ENCODE results near the gene SMAD7. TPM values are rescaled to one million over a fixed set of nuclear protein-coding genes. Genes with fewer than 3 reads are reported as not detected.

The SMAD7 gene
- total and polyA plus RNA-seq, 7 donors: 13.2 to 29.1 (median 19.0) TPM

GRCh38 chr18:48957136-48957535 is 6.4 kb upstream of the SMAD7 start:
- H3K27me3 ChIP-seq: no peaks in the 10 kb centered on the region
- H3K4me3 ChIP-seq: no peak overlapping the region
- WGBS, 2 donors: 77 to 84% methylated on average over 8 of the region's 8 CpGs
- no peaks in the 10 kb centered on the region for H3K9me3 ChIP-seq
- H3K4me1 ChIP-seq: peaks cover 0 to 44% (median 34%) of the 10 kb centered on the region in 4 donors
- intact Hi-C loops (cut with DNase I): loop anchor here (10.0 kb wide), 1 partner anchor 1328 kb away; the partner anchor contains the start of genes CXXC1 and MBD1
- peak overlapping the region; percentile 69 to 96 (median 85) for H3K27ac ChIP-seq
- TF ChIP-seq POLR2AphosphoS5 (IDR thresholded peaks at IDR 0.05): no peak
- no peak for TF ChIP-seq CTCF (IDR thresholded peaks at IDR 0.05)
- TF ChIP-seq EP300 (IDR thresholded peaks at IDR 0.05): no peak
- TF ChIP-seq POLR2A (IDR thresholded peaks at IDR 0.05): no peak
- DNase-seq: no peak
- H3K36me3 ChIP-seq: no peaks in the 10 kb centered on the region

- TF ChIP-seq EP300 (IDR thresholded peaks at IDR 0.05) (no peak), POLR2AphosphoS5 (IDR thresholded peaks at IDR 0.05) (peak; percentile 50 to 72 (median 55)), POLR2A (IDR thresholded peaks at IDR 0.05) (no peak), CTCF (IDR thresholded peaks at IDR 0.05) (no peak)
- 76 to 84% methylated on average over 1 of the region's 1 CpG for WGBS, 2 donors
- Histone ChIP-seq H3K4me1 (peaks cover 0 to 44% (median 34%) of the 10 kb centered on the region in 4 donors), H3K27ac (peak overlapping the region; percentile 69 to 96 (median 85)), H3K27me3 (no peaks in the 10 kb centered on the region), H3K9me3 (no peaks in the 10 kb centered on the region), H3K36me3 (no peaks in the 10 kb centered on the region), H3K4me3 (no peak overlapping the region)
- DNase-seq: no peak
- intact Hi-C loops (cut with DNase I): loop anchor here (10.0 kb wide), 1 partner anchor 1328 kb away; the partner anchor contains the start of genes CXXC1 and MBD1
Measured at GRCh38 chr18:48956356-48956755, 5.6 kb upstream of the SMAD7 start.

- DNase-seq: peak; percentile 87
- intact Hi-C loops (cut with DNase I): loop anchor here (10.0 kb wide), 1 partner anchor 1329 kb away; the partner anchor contains the start of genes CXXC1 and MBD1
- H3K9me3 ChIP-seq: no peaks in the 10 kb centered on the region
- peaks cover 0 to 44% (median 34%) of the 10 kb centered on the region in 4 donors for H3K4me1 ChIP-seq
- H3K4me3 ChIP-seq: no peak overlapping the region
- 41 to 44% methylated on average over 7 of the region's 7 CpGs for WGBS, 2 donors
- H3K27me3 ChIP-seq: no peaks in the 10 kb centered on the region
- TF ChIP-seq CTCF (IDR thresholded peaks at IDR 0.05) (no peak), POLR2A (IDR thresholded peaks at IDR 0.05) (no peak), EP300 (IDR thresholded peaks at IDR 0.05) (no peak), POLR2AphosphoS5 (IDR thresholded peaks at IDR 0.05) (peak in 2 of 4 donors; percentile 29 to 64)
- no peaks in the 10 kb centered on the region for H3K36me3 ChIP-seq
- peak overlapping the region; percentile 69 to 96 (median 85) for H3K27ac ChIP-seq
Measured at GRCh38 chr18:48955830-48956261, 5.1 kb upstream of the SMAD7 start.

DNA sequence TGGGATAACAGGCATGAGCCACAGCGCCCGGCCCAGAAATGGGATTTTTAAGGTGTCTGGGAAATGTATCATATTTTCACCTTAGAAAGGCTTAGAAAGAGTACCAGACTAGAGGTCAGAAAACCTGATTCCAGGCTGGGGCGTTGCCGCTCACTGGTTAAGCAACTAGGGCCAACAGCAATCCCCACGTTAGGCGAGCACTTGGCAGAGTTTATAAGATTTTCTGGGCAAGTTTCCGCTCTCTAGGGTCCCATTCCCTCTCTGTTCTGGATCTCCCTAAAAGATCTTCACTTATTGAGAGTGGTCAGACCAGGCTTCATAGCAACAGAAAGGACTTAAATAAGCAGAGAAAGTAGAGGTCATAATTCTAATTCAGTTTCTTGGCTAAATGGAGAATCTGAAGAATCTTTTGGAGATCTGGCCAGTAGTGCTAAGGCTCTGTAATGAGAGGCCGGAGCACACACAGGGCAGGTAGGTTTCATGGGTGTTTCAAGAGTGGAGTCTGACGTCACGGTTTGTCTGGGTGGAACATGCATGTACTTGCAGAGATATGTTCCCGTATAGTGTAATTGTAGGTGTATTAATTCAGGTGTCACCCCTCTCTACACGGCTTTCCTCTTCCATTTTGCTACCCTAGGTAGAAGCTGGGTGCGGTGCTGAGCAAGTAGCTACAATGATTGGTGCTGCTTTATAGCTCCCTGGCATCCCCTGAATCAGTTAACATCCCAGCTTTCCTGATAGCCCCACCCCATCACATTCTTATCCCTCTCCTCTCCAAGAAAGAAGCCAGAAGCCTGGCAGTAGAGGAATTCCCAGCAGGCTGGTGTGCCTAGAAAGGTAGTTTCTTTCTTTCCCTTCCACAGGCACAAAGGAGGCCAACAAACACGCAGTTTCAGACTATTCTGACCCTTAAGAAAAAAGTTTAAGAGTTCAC is 4.4 kb upstream of the SMAD7 start:
- intact Hi-C loops (cut with DNase I): loop anchor here (5.0 to 10.0 kb wide), 3 partner anchors 87 to 1330 kb away; partner anchors contain the start of genes CXXC1 and MBD1
- DNase-seq: no peak
- H3K9me3 ChIP-seq: no peaks in the 10 kb centered on the region
- no peaks in the 10 kb centered on the region for H3K36me3 ChIP-seq
- no peak for TF ChIP-seq CTCF (IDR thresholded peaks at IDR 0.05)
- no peak for TF ChIP-seq POLR2AphosphoS5 (IDR thresholded peaks at IDR 0.05)
- no peak for TF ChIP-seq POLR2A (IDR thresholded peaks at IDR 0.05)
- TF ChIP-seq EP300 (IDR thresholded peaks at IDR 0.05): no peak
- H3K27ac ChIP-seq: peak overlapping the region; percentile 69 to 96 (median 85)
- no peak overlapping the region for H3K4me3 ChIP-seq
- no peaks in the 10 kb centered on the region for H3K27me3 ChIP-seq
- 87 to 90% methylated on average over 14 of the region's 14 CpGs for WGBS, 2 donors
- peaks cover 0 to 44% (median 34%) of the 10 kb centered on the region in 4 donors for H3K4me1 ChIP-seq
